Peyer's patch (tissue), 4 donors: ENCODE measurements around the gene LINS1. TPM values are rescaled to one million over a fixed set of nuclear protein-coding genes. Genes with fewer than 3 reads are reported as not detected.

Experiments
- DNase-seq, 3 donors: peaks; one replicate each; pipeline ENCODE4 v3.0.0-alpha.2; 2017 to 2019
- H3K27ac ChIP-seq, 4 donors: fragments of 200-600 bp; sonication (generic); one replicate each; pipeline ENCODE4 v1.5.1; 2016 to 2019
- H3K27me3 ChIP-seq, 2 donors: fragments of 200-600 bp; sonication (generic); one replicate each; pipeline ENCODE4 v1.5.1; 2019
- H3K36me3 ChIP-seq, 3 donors: fragments of 200-600 bp; sonication (generic); one replicate each; pipeline ENCODE4 v1.5.1; 2016 to 2019
- H3K4me1 ChIP-seq, 4 donors: fragments of 200-600 bp; sonication (generic); one replicate each; pipeline ENCODE4 v1.5.1; 2016 to 2019
- H3K4me3 ChIP-seq, 4 donors: fragments of 200-600 bp; sonication (generic); 1 replicate in 3 of 4; 2 replicates in 1 of 4; pipeline ENCODE4 v1.5.1; 2016 to 2019; ENCODE audit warnings: mild to moderate bottlenecking in 1 of 4
- H3K9me3 ChIP-seq, 4 donors: fragments of 200-600 bp; sonication (generic); one replicate each; pipeline ENCODE4 v1.5.1; 2016 to 2019; ENCODE audit warnings: mild to moderate bottlenecking in 1 of 4
- POLR2A ChIP-seq, 2 donors: fragments of 450-650 bp; IDR thresholded peaks; one replicate each; pipeline ENCODE4 v1.5.1; 2017; ENCODE audit warnings: antibody characterized with exemption in 2 of 2, mild to moderate bottlenecking in 2 of 2, moderate library complexity in 2 of 2
- total RNA-seq, 4 donors: library from RNA; depleted of rRNA; stranded (reverse); fragments of >200 nt; gene quantifications; one replicate each; pipeline ENCODE4 v1.1.0, GENCODE V29; 2016
- TF ChIP-seq, protein P1 (sequence below), 6 experiments: fragments of 450-650 bp in 4 of 6; fragments of 200-600 bp in 2 of 6; sonication (generic) in 1 of 6; IDR thresholded peaks; one replicate each; pipeline ENCODE4 v1.5.1; 2017 to 2019; ENCODE audit warnings: antibody characterized with exemption in 6 of 6, mild to moderate bottlenecking in 3 of 6, moderate library complexity in 1 of 6

Gene LINS1
- total RNA-seq, 4 donors from 2014 or later, result 12.2 to 32.2 (median 21.5) TPM

DNA sequence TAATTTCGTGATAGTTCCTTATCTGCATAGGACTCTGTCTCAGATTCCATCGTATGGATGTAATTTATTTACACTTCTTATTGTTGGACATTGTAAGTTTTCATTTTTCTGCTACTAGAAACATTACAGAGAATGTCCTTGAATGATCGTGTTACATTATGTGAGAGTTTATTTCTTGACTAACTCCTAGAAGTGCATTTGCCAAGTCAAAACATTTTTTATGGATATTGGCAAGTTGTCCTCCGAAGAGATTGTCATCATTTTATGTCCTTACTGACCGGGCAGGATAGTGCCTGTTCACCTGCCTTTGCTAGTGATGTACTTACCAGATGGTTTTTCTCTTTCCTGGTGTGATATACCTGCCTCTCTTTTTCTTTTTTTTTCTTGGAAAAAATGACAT, 13.8 kb upstream of the LINS1 start:
- no peak overlapping the region for H3K27ac ChIP-seq
- H3K27me3 ChIP-seq, result no peaks in the 10 kb centered on the region
- no peak for TF ChIP-seq POLR2A (IDR thresholded peaks at IDR 0.05)
- TF ChIP-seq, protein P1, sequence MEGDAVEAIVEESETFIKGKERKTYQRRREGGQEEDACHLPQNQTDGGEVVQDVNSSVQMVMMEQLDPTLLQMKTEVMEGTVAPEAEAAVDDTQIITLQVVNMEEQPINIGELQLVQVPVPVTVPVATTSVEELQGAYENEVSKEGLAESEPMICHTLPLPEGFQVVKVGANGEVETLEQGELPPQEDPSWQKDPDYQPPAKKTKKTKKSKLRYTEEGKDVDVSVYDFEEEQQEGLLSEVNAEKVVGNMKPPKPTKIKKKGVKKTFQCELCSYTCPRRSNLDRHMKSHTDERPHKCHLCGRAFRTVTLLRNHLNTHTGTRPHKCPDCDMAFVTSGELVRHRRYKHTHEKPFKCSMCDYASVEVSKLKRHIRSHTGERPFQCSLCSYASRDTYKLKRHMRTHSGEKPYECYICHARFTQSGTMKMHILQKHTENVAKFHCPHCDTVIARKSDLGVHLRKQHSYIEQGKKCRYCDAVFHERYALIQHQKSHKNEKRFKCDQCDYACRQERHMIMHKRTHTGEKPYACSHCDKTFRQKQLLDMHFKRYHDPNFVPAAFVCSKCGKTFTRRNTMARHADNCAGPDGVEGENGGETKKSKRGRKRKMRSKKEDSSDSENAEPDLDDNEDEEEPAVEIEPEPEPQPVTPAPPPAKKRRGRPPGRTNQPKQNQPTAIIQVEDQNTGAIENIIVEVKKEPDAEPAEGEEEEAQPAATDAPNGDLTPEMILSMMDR (IDR thresholded peaks at IDR 0.05), result no peak
- H3K4me1 ChIP-seq, result no peaks in the 10 kb centered on the region
- no peaks in the 10 kb centered on the region for H3K9me3 ChIP-seq
- peaks cover 0 to 46% (median 0%) of the 10 kb centered on the region in 3 donors for H3K36me3 ChIP-seq
- H3K4me3 ChIP-seq, result no peak overlapping the region
- no peak for DNase-seq

DNA sequence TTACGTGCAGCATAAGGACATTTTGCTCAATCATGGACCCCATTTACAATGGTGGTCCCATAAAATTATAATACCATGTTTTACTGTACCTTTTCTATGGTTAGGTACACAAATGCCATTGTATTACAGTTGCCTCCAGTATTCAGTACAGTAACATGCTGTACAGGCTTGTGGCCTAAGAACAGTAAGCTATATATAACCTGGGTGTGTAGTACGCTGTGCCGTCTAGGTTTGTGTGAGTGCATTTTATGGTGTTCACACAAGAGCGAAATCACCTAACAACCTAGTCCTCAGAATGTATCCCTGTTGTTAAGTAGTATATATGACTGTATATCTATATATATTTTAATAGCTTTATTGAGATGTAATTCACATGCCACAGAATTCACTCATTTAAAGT, 12.9 kb upstream of the LINS1 start:
- Histone ChIP-seq H3K4me3 (no peak overlapping the region), H3K27ac (no peak overlapping the region), H3K4me1 (no peaks in the 10 kb centered on the region), H3K9me3 (no peaks in the 10 kb centered on the region), H3K27me3 (no peaks in the 10 kb centered on the region), H3K36me3 (peaks cover 0 to 48% (median 0%) of the 10 kb centered on the region in 3 donors)
- no peak for DNase-seq
- TF ChIP-seq, protein P1 (IDR thresholded peaks at IDR 0.05), result no peak
- no peak for TF ChIP-seq POLR2A (IDR thresholded peaks at IDR 0.05)

DNA sequence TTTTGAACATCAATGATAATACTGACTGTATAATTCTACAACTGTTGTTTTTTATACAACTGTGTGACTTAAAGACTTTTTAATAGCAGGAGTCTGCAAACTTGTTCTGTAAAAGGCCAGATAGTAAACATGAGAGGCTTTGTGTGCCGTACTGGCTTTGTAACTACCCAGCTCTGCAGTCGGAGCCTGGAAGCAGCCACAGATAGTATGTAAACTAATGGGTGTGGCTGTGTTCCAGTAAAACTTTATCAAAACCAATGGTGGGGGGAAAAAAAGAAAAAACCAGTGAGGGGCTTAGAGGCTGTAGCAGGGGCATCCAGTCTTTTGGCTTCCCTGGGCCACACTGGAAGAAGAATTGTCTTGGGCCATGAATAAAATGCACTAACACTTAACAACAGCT, 12.4 kb upstream of the LINS1 start:
- Histone ChIP-seq H3K27ac (no peak overlapping the region), H3K4me1 (no peaks in the 10 kb centered on the region), H3K4me3 (no peak overlapping the region), H3K36me3 (peaks cover 0 to 54% (median 0%) of the 10 kb centered on the region in 3 donors), H3K27me3 (no peaks in the 10 kb centered on the region), H3K9me3 (no peaks in the 10 kb centered on the region)
- DNase-seq, result no peak
- TF ChIP-seq, protein P1 (IDR thresholded peaks at IDR 0.05), result no peak
- TF ChIP-seq POLR2A (IDR thresholded peaks at IDR 0.05), result no peak

DNA sequence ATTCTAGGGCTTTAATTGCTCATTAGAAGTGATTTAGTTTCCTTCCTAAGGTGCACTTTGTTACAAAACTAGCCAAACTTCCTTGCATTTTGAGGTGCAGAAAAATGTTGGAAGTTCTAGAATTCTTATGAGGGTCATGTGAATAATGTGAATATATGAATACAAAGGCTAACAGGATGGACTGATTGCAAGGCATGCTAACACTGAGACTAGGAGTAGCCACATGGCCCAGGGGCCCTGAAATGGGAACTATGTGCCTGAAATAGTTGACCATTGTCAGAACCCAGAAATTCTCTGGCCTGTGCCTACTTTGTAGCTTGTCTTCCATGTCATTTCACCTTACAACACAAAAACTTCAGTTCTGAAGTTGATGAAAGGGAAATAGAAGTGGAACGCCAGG, 11.2 kb upstream of the LINS1 start:
- Histone ChIP-seq H3K4me1 (no peaks in the 10 kb centered on the region), H3K36me3 (peaks cover 0 to 53% (median 0%) of the 10 kb centered on the region in 3 donors), H3K27ac (no peak overlapping the region)

DNA sequence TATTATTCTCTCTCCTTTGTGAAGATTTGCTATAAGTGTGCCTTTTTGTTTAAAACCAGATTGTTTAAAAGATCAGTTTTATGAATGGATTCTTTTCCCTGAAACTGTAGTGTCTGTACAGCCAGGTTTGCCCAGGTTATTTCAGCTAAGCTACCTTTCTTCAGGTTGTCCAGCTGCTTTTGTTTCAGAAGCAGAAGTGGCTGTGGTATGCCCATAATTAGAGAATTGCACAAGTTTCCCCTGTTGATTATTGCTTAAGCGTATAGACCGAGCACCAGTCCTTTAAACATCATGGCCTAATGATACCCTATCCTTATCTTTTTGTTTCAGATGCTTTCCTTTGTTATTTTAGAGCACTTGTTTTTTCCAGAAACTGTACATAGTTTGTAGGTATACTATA, 10.6 kb upstream of the LINS1 start:
- Histone ChIP-seq H3K36me3 (peaks cover 0 to 58% (median 0%) of the 10 kb centered on the region in 3 donors), H3K9me3 (no peaks in the 10 kb centered on the region), H3K27me3 (no peaks in the 10 kb centered on the region), H3K4me3 (no peak overlapping the region), H3K27ac (no peak overlapping the region), H3K4me1 (no peaks in the 10 kb centered on the region)
- TF ChIP-seq, protein P1 (IDR thresholded peaks at IDR 0.05), result no peak
- TF ChIP-seq POLR2A (IDR thresholded peaks at IDR 0.05), result no peak
- no peak for DNase-seq

More for the DNA sequence above, 11.2 kb upstream of the LINS1 start:
- DNase-seq, result no peak
- TF ChIP-seq, protein P1 (IDR thresholded peaks at IDR 0.05), result no peak
- TF ChIP-seq POLR2A (IDR thresholded peaks at IDR 0.05), result no peak
- H3K9me3 ChIP-seq, result no peaks in the 10 kb centered on the region
- H3K27me3 ChIP-seq, result no peaks in the 10 kb centered on the region
- no peak overlapping the region for H3K4me3 ChIP-seq
